ENCODE measurements around the gene NPAS2. TPM values are rescaled to one million over a fixed set of nuclear protein-coding genes. Genes with fewer than 3 reads are reported as not detected.

The NPAS2 gene
- total RNA-seq, 1 donor from 2014 or later: 8.2 TPM

- FAIRE-seq: no peak
Measured at GRCh38 chr2:100962366-100963025, 142.6 kb downstream of the NPAS2 start.

GRCh38 chr2:100963026-100963375 lies 143.1 kb downstream of the NPAS2 start:
- Histone ChIP-seq H3K36me3 (ENCODE audit: control insufficient read depth, insufficient read depth, low read length) (peaks cover 3% of the 10 kb centered on the region), H3K4me3 (ENCODE audit: low read depth, low read length) (no peak overlapping the region), H3K27me3 (ENCODE audit: control insufficient read depth, insufficient read depth, low read length) (no peaks in the 10 kb centered on the region)
- TF ChIP-seq CTCF (IDR thresholded peaks at IDR 0.05; ENCODE audit: insufficient read depth, low read length, severe bottlenecking): no peak
- no peak for FAIRE-seq
- no peak for DNase-seq (ENCODE audit: low read depth)

More at GRCh38 chr2:100962366-100963025, 142.6 kb downstream of the NPAS2 start:
- Histone ChIP-seq H3K36me3 (ENCODE audit: control insufficient read depth, insufficient read depth, low read length) (peaks cover 1% of the 10 kb centered on the region), H3K27me3 (ENCODE audit: control insufficient read depth, insufficient read depth, low read length) (no peaks in the 10 kb centered on the region), H3K4me3 (ENCODE audit: low read depth, low read length) (no peak overlapping the region)
- no peak for TF ChIP-seq CTCF (IDR thresholded peaks at IDR 0.05; ENCODE audit: insufficient read depth, low read length, severe bottlenecking)
- DNase-seq (ENCODE audit: low read depth): no peak

- Histone ChIP-seq H3K27me3 (ENCODE audit: control insufficient read depth, insufficient read depth, low read length) (no peaks in the 10 kb centered on the region), H3K36me3 (ENCODE audit: control insufficient read depth, insufficient read depth, low read length) (peaks cover 7% of the 10 kb centered on the region), H3K4me3 (ENCODE audit: low read depth, low read length) (no peak overlapping the region)
- no peak for FAIRE-seq
- no peak for TF ChIP-seq CTCF (IDR thresholded peaks at IDR 0.05; ENCODE audit: insufficient read depth, low read length, severe bottlenecking)
- no peak for DNase-seq (ENCODE audit: low read depth)
Measured at GRCh38 chr2:100964222-100964621, 144.3 kb downstream of the NPAS2 start.

- Histone ChIP-seq H3K36me3 (ENCODE audit: control insufficient read depth, insufficient read depth, low read length) (peaks cover 7% of the 10 kb centered on the region), H3K4me3 (ENCODE audit: low read depth, low read length) (no peak overlapping the region), H3K27me3 (ENCODE audit: control insufficient read depth, insufficient read depth, low read length) (no peaks in the 10 kb centered on the region)
- TF ChIP-seq CTCF (IDR thresholded peaks at IDR 0.05; ENCODE audit: insufficient read depth, low read length, severe bottlenecking): no peak
- FAIRE-seq (no peak), DNase-seq (ENCODE audit: low read depth) (no peak)
Measured at GRCh38 chr2:100964681-100965169, 144.8 kb downstream of the NPAS2 start.

GRCh38 chr2:100965596-100965995 lies 145.7 kb downstream of the NPAS2 start:
- Histone ChIP-seq H3K4me3 (ENCODE audit: low read depth, low read length) (no peak overlapping the region), H3K27me3 (ENCODE audit: control insufficient read depth, insufficient read depth, low read length) (no peaks in the 10 kb centered on the region), H3K36me3 (ENCODE audit: control insufficient read depth, insufficient read depth, low read length) (peaks cover 9% of the 10 kb centered on the region)
- no peak for TF ChIP-seq CTCF (IDR thresholded peaks at IDR 0.05; ENCODE audit: insufficient read depth, low read length, severe bottlenecking)
- DNase-seq (ENCODE audit: low read depth) (no peak), FAIRE-seq (no peak)

- no peak overlapping the region for H3K4me3 ChIP-seq (ENCODE audit: low read depth, low read length)
- H3K36me3 ChIP-seq (ENCODE audit: control insufficient read depth, insufficient read depth, low read length): peaks cover 17% of the 10 kb centered on the region
- TF ChIP-seq CTCF (IDR thresholded peaks at IDR 0.05; ENCODE audit: insufficient read depth, low read length, severe bottlenecking): no peak
- FAIRE-seq (no peak), DNase-seq (ENCODE audit: low read depth) (no peak)
- no peaks in the 10 kb centered on the region for H3K27me3 ChIP-seq (ENCODE audit: control insufficient read depth, insufficient read depth, low read length)
Measured at GRCh38 chr2:100967716-100968115, 147.8 kb downstream of the NPAS2 start.
